ENCODE results near the gene PLA1A.

PLA1A gene

GRCh38 chr3:119641416-119641815 lies 43.7 kb downstream of the PLA1A start:
- no peak overlapping the region for H3K9ac ChIP-seq
- no peaks in the 10 kb centered on the region for H4K20me1 ChIP-seq (ENCODE audit: insufficient read depth)
- peaks cover 59% of the 10 kb centered on the region for H3K4me1 ChIP-seq (ENCODE audit: low read depth, poor library complexity, severe bottlenecking)
- no peak overlapping the region for H3K27ac ChIP-seq
- no peak overlapping the region for H2AFZ ChIP-seq (ENCODE audit: low read depth)
- H3K36me3 ChIP-seq (ENCODE audit: insufficient read depth), result no peaks in the 10 kb centered on the region
- H3K4me2 ChIP-seq, result no peak overlapping the region
- no peaks in the 10 kb centered on the region for H3K27me3 ChIP-seq (ENCODE audit: insufficient read depth, low read depth)
- H3K79me2 ChIP-seq (ENCODE audit: insufficient read depth, low read depth), result no peaks in the 10 kb centered on the region
- no peak for TF ChIP-seq CTCF (conservative IDR thresholded peaks at IDR 0.05; ENCODE audit: low read depth, low read length)
- H3K4me3 ChIP-seq (IDR thresholded peaks at IDR 0.05; ENCODE audit: insufficient read depth, low read depth, low read length), result no peak overlapping the region

GRCh38 chr3:119642746-119643473 lies 45.2 kb downstream of the PLA1A start:
- Histone ChIP-seq H3K27ac (no peak overlapping the region), H3K27me3 (ENCODE audit: insufficient read depth, low read depth) (no peaks in the 10 kb centered on the region)
- TF ChIP-seq CTCF (conservative IDR thresholded peaks at IDR 0.05; ENCODE audit: low read depth, low read length), result no peak

GRCh38 chr3:119643528-119643927 lies 45.8 kb downstream of the PLA1A start:
- H3K79me2 ChIP-seq (ENCODE audit: insufficient read depth, low read depth), result no peaks in the 10 kb centered on the region
- H3K27me3 ChIP-seq (ENCODE audit: insufficient read depth, low read depth), result no peaks in the 10 kb centered on the region
- H4K20me1 ChIP-seq (ENCODE audit: insufficient read depth), result no peaks in the 10 kb centered on the region
- H3K4me1 ChIP-seq (ENCODE audit: low read depth, poor library complexity, severe bottlenecking), result peaks cover 38% of the 10 kb centered on the region
- no peak overlapping the region for H3K4me2 ChIP-seq
- H2AFZ ChIP-seq (ENCODE audit: low read depth), result 0 out of 2 replicates have a peak overlapping the region, but pooled peaks have one; percentile 28
- H3K27ac ChIP-seq, result no peak overlapping the region
- H3K4me3 ChIP-seq (IDR thresholded peaks at IDR 0.05; ENCODE audit: insufficient read depth, low read depth, low read length), result no peak overlapping the region
- no peak for TF ChIP-seq CTCF (conservative IDR thresholded peaks at IDR 0.05; ENCODE audit: low read depth, low read length)
- H3K9ac ChIP-seq, result no peak overlapping the region
- no peaks in the 10 kb centered on the region for H3K36me3 ChIP-seq (ENCODE audit: insufficient read depth)

More at GRCh38 chr3:119642746-119643473, 45.2 kb downstream of the PLA1A start:
- Histone ChIP-seq H3K9ac (no peak overlapping the region), H3K36me3 (ENCODE audit: insufficient read depth) (no peaks in the 10 kb centered on the region), H3K4me2 (no peak overlapping the region), H2AFZ (ENCODE audit: low read depth) (peak overlapping the region; percentile 28; the same call in 1 of the 2 replicates), H3K4me1 (ENCODE audit: low read depth, poor library complexity, severe bottlenecking) (peaks cover 44% of the 10 kb centered on the region), H3K4me3 (IDR thresholded peaks at IDR 0.05; ENCODE audit: insufficient read depth, low read depth, low read length) (no peak overlapping the region), H3K79me2 (ENCODE audit: insufficient read depth, low read depth) (no peaks in the 10 kb centered on the region), H4K20me1 (ENCODE audit: insufficient read depth) (no peaks in the 10 kb centered on the region)

- Histone ChIP-seq H3K4me3 (IDR thresholded peaks at IDR 0.05; ENCODE audit: insufficient read depth, low read depth, low read length) (no peak overlapping the region), H2AFZ (ENCODE audit: low read depth) (no peak overlapping the region), H3K4me1 (ENCODE audit: low read depth, poor library complexity, severe bottlenecking) (peaks cover 34% of the 10 kb centered on the region), H3K4me2 (no peak overlapping the region), H3K9ac (no peak overlapping the region), H3K36me3 (ENCODE audit: insufficient read depth) (no peaks in the 10 kb centered on the region), H3K27ac (no peak overlapping the region), H3K79me2 (ENCODE audit: insufficient read depth, low read depth) (no peaks in the 10 kb centered on the region), H3K27me3 (ENCODE audit: insufficient read depth, low read depth) (no peaks in the 10 kb centered on the region), H4K20me1 (ENCODE audit: insufficient read depth) (no peaks in the 10 kb centered on the region)
- TF ChIP-seq CTCF (conservative IDR thresholded peaks at IDR 0.05; ENCODE audit: low read depth, low read length), result no peak
Measured at GRCh38 chr3:119644481-119644880, 46.8 kb downstream of the PLA1A start.
